ENCODE data around the gene RPAP3.

DNA sequence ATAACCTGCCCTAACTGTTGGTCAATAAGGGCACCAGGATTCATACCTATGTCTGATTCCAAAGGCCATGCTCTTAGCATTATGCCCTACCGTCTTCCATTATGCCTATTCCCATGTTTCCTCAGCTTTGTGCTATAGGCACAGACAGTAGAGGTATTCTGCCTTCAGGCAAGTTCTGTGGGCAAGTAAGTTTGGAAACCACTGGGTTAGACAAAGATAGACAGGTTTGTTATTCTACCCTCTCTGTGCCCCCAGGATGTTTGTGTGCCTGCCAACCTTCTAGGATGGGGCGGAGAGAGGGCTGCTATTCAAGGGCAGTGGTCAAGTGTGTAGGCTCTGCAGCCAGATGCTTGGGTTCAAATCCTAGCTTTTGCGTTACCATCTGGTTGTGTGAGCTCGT is 48.3 kb upstream of the RPAP3 start:
- TF ChIP-seq CTCF (IDR thresholded peaks at IDR 0.05 in 2 of 3, conservative IDR thresholded peaks at IDR 0.05 in 1 of 3; ENCODE audit: insufficient read depth in 2 of 3, low read depth in 1 of 3, low read length in 3 of 3) (no peak), FOXK2 (conservative IDR thresholded peaks at IDR 0.05 in 1 of 2, IDR thresholded peaks at IDR 0.05 in 1 of 2; ENCODE audit: low read depth in 2 of 2) (no peak)

Measured in K562 (cell line).